Fibroblast of the aortic adventitia (primary cell): ENCODE data around the gene PRKAA2. TPM values are rescaled to one million over a fixed set of nuclear protein-coding genes. Genes with fewer than 3 reads are reported as not detected.

Source experiments
- DNase-seq: peaks from one replicate; pipeline ENCODE4 v3.0.0-alpha.2; 2010; ENCODE audit warnings: low read depth
- H3K4me3 ChIP-seq: 2 replicates; pipeline ENCODE4 v1.5.1; 2011; ENCODE audit warnings: low read depth, mild to moderate bottlenecking, control low read depth, low read length, moderate library complexity
- CTCF ChIP-seq: IDR thresholded peaks from 2 replicates; pipeline ENCODE4 v1.5.1; 2011; ENCODE audit warnings: mild to moderate bottlenecking, low read length, control low read depth, inconsistent platforms; ENCODE audit not compliant: insufficient read depth
- small RNA-seq: library from RNA; depleted of rRNA; stranded (forward); fragments of <200 nt; gene quantifications from one replicate; pipeline ENCODE3, GENCODE V24; 2012
- total RNA-seq: library from RNA; depleted of rRNA; stranded (reverse); fragments of >200 nt; gene quantifications from 2 replicates; pipeline ENCODE4 v1.2.3, GENCODE V29; 2012; ENCODE audit warnings: low replicate concordance

The PRKAA2 gene
- total RNA-seq, 1 donor: 3.7 TPM

GRCh38 chr1:56754708-56755479, 109.8 kb downstream of the PRKAA2 start:
- no peak for TF ChIP-seq CTCF
- H3K4me3 ChIP-seq: no peak overlapping the region
- no peak for DNase-seq

- no peak overlapping the region for H3K4me3 ChIP-seq
- TF ChIP-seq CTCF: no peak
- no peak for DNase-seq
Measured at GRCh38 chr1:56755911-56756310, 110.8 kb downstream of the PRKAA2 start.

- no peak overlapping the region for H3K4me3 ChIP-seq
- TF ChIP-seq CTCF: no peak
- no peak for DNase-seq
Measured at GRCh38 chr1:56758135-56758534, 113.0 kb downstream of the PRKAA2 start.

- H3K4me3 ChIP-seq: no peak overlapping the region
- no peak for TF ChIP-seq CTCF
- no peak for DNase-seq
Measured at GRCh38 chr1:56758794-56759193, 113.7 kb downstream of the PRKAA2 start.

Small RNAs within 50 kb of the gene (small RNA-seq; reads per million reads assigned to genes)
- gene AC099789.1: not detected

Other genes with a start within 250 kb of the PRKAA2 start
- gene PLPP3, start 65.8 kb upstream of the PRKAA2 start, total RNA-seq: 45.7 and 270 TPM in 2 replicates
- gene FYB2, start 174.1 kb downstream of the PRKAA2 start, total RNA-seq: not detected in 2 replicates
- gene C8A, start 209.5 kb downstream of the PRKAA2 start, total RNA-seq: not detected in 2 replicates